ENCODE measurements around the gene NEGR1.

The NEGR1 gene

GRCh38 chr1:72284348-72285073 is 2.2 kb upstream of the NEGR1 start:
- H3K4me1 ChIP-seq, result peaks cover 16 to 49% (median 31%) of the 10 kb centered on the region in 10 experiments

GRCh38 chr1:72284084-72284347 is 1.7 kb upstream of the NEGR1 start:
- peaks cover 16 to 47% (median 31%) of the 10 kb centered on the region in 10 experiments for H3K4me1 ChIP-seq
- no peaks in the 10 kb centered on the region for H3K36me3 ChIP-seq
- peaks cover 31 to 61% (median 55%) of the 10 kb centered on the region in 11 experiments for H3K27me3 ChIP-seq
- peak overlapping the region in 3 of 11 experiments; percentile 15 to 62 (median 35); a peak in 2 of 22 replicates for H3K27ac ChIP-seq
- H3K9ac ChIP-seq, result peak overlapping the region in 8 of 11 experiments; percentile 5 to 69 (median 34); a peak in 9 of 22 replicates
- H3K4me3 ChIP-seq, result peak overlapping the region; percentile 56 to 74 (median 67)
- peak overlapping the region; percentile 82 to 99 (median 94) for H3K4me2 ChIP-seq
- peaks cover 0 to 7% (median 0%) of the 10 kb centered on the region in 11 experiments; a peak in 2 of 22 replicates for H4K20me1 ChIP-seq
- TF ChIP-seq Cebpa-rat (IDR thresholded peaks at IDR 0.05), result no peak
- H3K9me3 ChIP-seq (replicated peaks in 1 of 11), result no peaks in the 10 kb centered on the region

More at GRCh38 chr1:72284348-72285073, 2.2 kb upstream of the NEGR1 start:
- Histone ChIP-seq H3K9ac (peak overlapping the region in 7 of 11 experiments; percentile 5 to 69 (median 47); a peak in 5 of 22 replicates), H3K36me3 (no peaks in the 10 kb centered on the region), H3K27me3 (peaks cover 31 to 61% (median 55%) of the 10 kb centered on the region in 11 experiments), H3K4me2 (peak overlapping the region; percentile 82 to 99 (median 94)), H4K20me1 (peaks cover 0 to 7% (median 0%) of the 10 kb centered on the region in 11 experiments; a peak in 2 of 22 replicates), H3K9me3 (replicated peaks in 1 of 11) (no peaks in the 10 kb centered on the region), H3K27ac (peak overlapping the region in 2 of 11 experiments; percentile 19 to 62; a peak in 2 of 22 replicates), H3K4me3 (peak overlapping the region; percentile 56 to 74 (median 67); a peak in 19 of 20 replicates)
- TF ChIP-seq Cebpa-rat (IDR thresholded peaks at IDR 0.05), result no peak

GRCh38 chr1:72283307-72284083 is 1.2 kb upstream of the NEGR1 start:
- Histone ChIP-seq H3K27me3 (peaks cover 31 to 61% (median 55%) of the 10 kb centered on the region in 11 experiments), H4K20me1 (peaks cover 0 to 7% (median 0%) of the 10 kb centered on the region in 11 experiments; a peak in 2 of 22 replicates), H3K36me3 (no peaks in the 10 kb centered on the region), H3K9me3 (replicated peaks in 1 of 11) (no peaks in the 10 kb centered on the region), H3K27ac (peak overlapping the region in 5 of 11 experiments; percentile 32 to 62 (median 54); a peak in 7 of 22 replicates), H3K4me1 (peaks cover 16 to 43% (median 31%) of the 10 kb centered on the region in 10 experiments), H3K4me3 (peak overlapping the region; percentile 56 to 74 (median 67)), H3K9ac (peak overlapping the region; percentile 45 to 69 (median 65); a peak in 19 of 22 replicates), H3K4me2 (peak overlapping the region; percentile 82 to 99 (median 94))
- no peak for TF ChIP-seq Cebpa-rat (IDR thresholded peaks at IDR 0.05)

GRCh38 chr1:72283022-72283306 is 625 bp upstream of the NEGR1 start:
- peaks cover 31 to 61% (median 55%) of the 10 kb centered on the region in 11 experiments for H3K27me3 ChIP-seq
- H3K4me3 ChIP-seq, result peak overlapping the region; percentile 56 to 74 (median 67)
- H3K27ac ChIP-seq, result peak overlapping the region in 5 of 11 experiments; percentile 32 to 62 (median 54); a peak in 7 of 22 replicates
- H3K9me3 ChIP-seq (replicated peaks in 1 of 11), result no peaks in the 10 kb centered on the region
- no peaks in the 10 kb centered on the region for H3K36me3 ChIP-seq
- peak overlapping the region; percentile 45 to 69 (median 65); a peak in 19 of 22 replicates for H3K9ac ChIP-seq
- H3K4me1 ChIP-seq, result peaks cover 16 to 47% (median 31%) of the 10 kb centered on the region in 10 experiments
- H4K20me1 ChIP-seq, result peaks cover 0 to 7% (median 0%) of the 10 kb centered on the region in 11 experiments; a peak in 2 of 22 replicates
- TF ChIP-seq Cebpa-rat (IDR thresholded peaks at IDR 0.05), result no peak
- peak overlapping the region; percentile 82 to 99 (median 94) for H3K4me2 ChIP-seq

- no peak overlapping the region for H3K27ac ChIP-seq
- no peak for TF ChIP-seq Cebpa-rat (IDR thresholded peaks at IDR 0.05)
- peak overlapping the region; percentile 77 to 99 (median 94) for H3K4me2 ChIP-seq
- peak overlapping the region in 6 of 11 experiments; percentile 6 to 50 (median 22); a peak in 5 of 22 replicates for H3K9ac ChIP-seq
- H3K27me3 ChIP-seq, result peaks cover 31 to 61% (median 55%) of the 10 kb centered on the region in 11 experiments
- no peaks in the 10 kb centered on the region for H3K36me3 ChIP-seq
- peaks cover 0 to 7% (median 0%) of the 10 kb centered on the region in 11 experiments; a peak in 2 of 22 replicates for H4K20me1 ChIP-seq
- H3K4me1 ChIP-seq, result peaks cover 16 to 48% (median 31%) of the 10 kb centered on the region in 10 experiments
- H3K4me3 ChIP-seq, result peak overlapping the region; percentile 48 to 74 (median 67)
- H3K9me3 ChIP-seq (replicated peaks in 1 of 11), result no peaks in the 10 kb centered on the region
Observed at GRCh38 chr1:72281637-72282270, 585 bp downstream of the NEGR1 start.

GRCh38 chr1:72281144-72281543 is 1.2 kb downstream of the NEGR1 start:
- Histone ChIP-seq H3K9me3 (replicated peaks in 1 of 11) (no peaks in the 10 kb centered on the region), H3K4me3 (no peak overlapping the region; a peak in 1 of 20 replicates), H3K36me3 (no peaks in the 10 kb centered on the region), H3K27me3 (peaks cover 31 to 61% (median 55%) of the 10 kb centered on the region in 11 experiments), H3K27ac (no peak overlapping the region), H3K4me1 (peaks cover 16 to 48% (median 31%) of the 10 kb centered on the region in 10 experiments), H4K20me1 (peaks cover 0 to 7% (median 0%) of the 10 kb centered on the region in 11 experiments; a peak in 2 of 22 replicates), H3K4me2 (peak overlapping the region in 4 of 11 experiments; percentile 82 to 99 (median 96); a peak in 6 of 22 replicates), H3K9ac (no peak overlapping the region)
- TF ChIP-seq Cebpa-rat (IDR thresholded peaks at IDR 0.05), result no peak

GRCh38 chr1:72280711-72281110 is 1.6 kb downstream of the NEGR1 start:
- Histone ChIP-seq H3K36me3 (no peaks in the 10 kb centered on the region), H3K9ac (no peak overlapping the region), H3K27me3 (peaks cover 31 to 58% (median 55%) of the 10 kb centered on the region in 11 experiments), H3K27ac (no peak overlapping the region), H3K4me3 (no peak overlapping the region), H4K20me1 (peaks cover 0 to 7% (median 0%) of the 10 kb centered on the region in 11 experiments; a peak in 2 of 22 replicates), H3K4me1 (peaks cover 16 to 48% (median 31%) of the 10 kb centered on the region in 10 experiments), H3K9me3 (replicated peaks in 1 of 11) (no peaks in the 10 kb centered on the region), H3K4me2 (peak overlapping the region in 2 of 11 experiments; percentile 94 to 99; a peak in 2 of 22 replicates)
- no peak for TF ChIP-seq Cebpa-rat (IDR thresholded peaks at IDR 0.05)

GRCh38 chr1:72280131-72280530 is 2.2 kb downstream of the NEGR1 start:
- Histone ChIP-seq H3K4me3 (no peak overlapping the region), H3K4me1 (peaks cover 16 to 43% (median 30%) of the 10 kb centered on the region in 10 experiments)

More at GRCh38 chr1:72280131-72280530, 2.2 kb downstream of the NEGR1 start:
- TF ChIP-seq Cebpa-rat (IDR thresholded peaks at IDR 0.05), result no peak
- peaks cover 31 to 53% (median 50%) of the 10 kb centered on the region in 11 experiments for H3K27me3 ChIP-seq
- H3K9ac ChIP-seq, result no peak overlapping the region
- no peaks in the 10 kb centered on the region for H3K36me3 ChIP-seq
- no peak overlapping the region for H3K4me2 ChIP-seq
- H3K27ac ChIP-seq, result no peak overlapping the region
- no peaks in the 10 kb centered on the region for H3K9me3 ChIP-seq (replicated peaks in 1 of 11)
- peaks cover 0 to 7% (median 0%) of the 10 kb centered on the region in 11 experiments; a peak in 2 of 22 replicates for H4K20me1 ChIP-seq
